ENCODE data around the gene EHBP1L1.

EHBP1L1 gene
- 154 to 238 reads per million in 2 donors for total RNA-seq

DNA sequence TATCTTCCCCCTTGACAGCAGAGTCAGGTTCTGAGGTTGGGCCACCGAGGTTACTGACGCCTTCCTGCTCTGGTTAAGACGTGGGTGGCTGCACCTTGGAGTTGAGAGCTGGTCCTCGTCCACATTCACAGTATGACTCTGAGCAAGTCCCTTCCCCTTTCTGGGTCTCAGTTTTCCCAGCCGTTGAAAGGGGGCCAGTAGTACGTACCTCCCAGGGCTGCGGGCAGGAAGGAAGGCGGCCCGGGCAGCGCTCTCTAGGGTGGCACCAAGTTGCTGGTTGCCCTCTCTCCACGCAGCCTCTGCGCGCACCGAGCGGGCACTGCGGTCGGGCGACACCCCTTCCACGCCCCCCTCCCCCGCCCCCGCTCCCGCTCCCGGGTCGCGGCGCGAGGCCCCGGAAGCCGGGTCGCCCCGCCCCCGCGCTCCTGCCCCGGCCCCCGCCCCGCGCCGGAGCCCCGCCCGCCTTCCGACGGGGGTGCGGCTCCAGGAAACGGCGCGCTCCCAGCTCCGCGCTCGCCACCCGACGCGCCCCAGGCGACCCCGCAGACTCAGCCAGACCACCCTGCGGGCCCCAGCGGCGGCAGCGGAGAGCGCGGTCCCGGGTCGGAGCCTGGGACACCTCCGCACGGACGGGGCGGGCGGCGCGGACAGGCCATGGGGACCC is at the start of gene EHBP1L1:
TSS of gene EHBP1L1 (plus strand) at position 486 of the 664 bp plus-strand sequence. CDS start 250 bp downstream, outside the sequence.
- peak; percentile 78 for DNase-seq

DNA sequence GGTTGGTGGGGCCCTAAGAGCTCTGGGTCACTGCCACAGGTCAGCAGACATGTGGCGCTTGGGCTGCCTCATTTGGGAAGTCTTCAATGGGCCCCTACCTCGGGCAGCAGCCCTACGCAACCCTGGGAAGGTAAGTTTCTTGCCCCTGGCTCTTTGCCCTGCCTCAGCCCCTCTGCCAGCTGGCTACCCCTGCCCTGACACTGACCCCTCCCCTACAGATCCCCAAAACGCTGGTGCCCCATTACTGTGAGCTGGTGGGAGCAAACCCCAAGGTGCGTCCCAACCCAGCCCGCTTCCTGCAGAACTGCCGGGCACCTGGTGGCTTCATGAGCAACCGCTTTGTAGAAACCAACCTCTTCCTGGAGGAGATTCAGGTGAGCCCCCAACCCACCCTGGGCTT is 49.1 kb upstream of the EHBP1L1 start:
- no peak for DNase-seq

DNA sequence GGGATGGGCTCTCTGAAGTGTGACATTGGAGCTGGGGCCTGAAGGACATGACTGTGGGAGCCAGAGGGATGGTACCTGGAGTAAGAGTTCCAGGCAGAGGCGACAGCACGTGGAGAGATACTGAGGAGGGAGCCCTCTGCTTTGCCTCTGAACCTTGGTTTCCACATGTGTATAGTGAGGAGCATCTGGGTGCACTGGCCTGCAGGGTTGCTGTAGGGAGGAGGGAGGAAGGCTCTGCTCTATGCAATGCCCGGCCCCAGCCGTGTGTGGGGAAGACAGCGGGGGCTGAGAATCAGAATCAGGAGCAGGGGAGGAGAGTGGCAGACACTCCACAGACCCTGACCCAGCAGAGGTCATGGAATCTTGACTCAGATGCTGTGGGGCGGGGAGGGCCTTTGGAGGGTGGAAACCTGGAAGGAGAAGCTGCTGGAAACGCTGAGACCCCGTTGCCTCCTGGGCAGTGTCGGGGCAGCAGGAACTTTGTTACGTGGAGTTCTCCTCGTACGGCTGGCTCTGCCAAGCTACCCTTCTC is 47.0 kb upstream of the EHBP1L1 start:
- DNase-seq: no peak

DNA sequence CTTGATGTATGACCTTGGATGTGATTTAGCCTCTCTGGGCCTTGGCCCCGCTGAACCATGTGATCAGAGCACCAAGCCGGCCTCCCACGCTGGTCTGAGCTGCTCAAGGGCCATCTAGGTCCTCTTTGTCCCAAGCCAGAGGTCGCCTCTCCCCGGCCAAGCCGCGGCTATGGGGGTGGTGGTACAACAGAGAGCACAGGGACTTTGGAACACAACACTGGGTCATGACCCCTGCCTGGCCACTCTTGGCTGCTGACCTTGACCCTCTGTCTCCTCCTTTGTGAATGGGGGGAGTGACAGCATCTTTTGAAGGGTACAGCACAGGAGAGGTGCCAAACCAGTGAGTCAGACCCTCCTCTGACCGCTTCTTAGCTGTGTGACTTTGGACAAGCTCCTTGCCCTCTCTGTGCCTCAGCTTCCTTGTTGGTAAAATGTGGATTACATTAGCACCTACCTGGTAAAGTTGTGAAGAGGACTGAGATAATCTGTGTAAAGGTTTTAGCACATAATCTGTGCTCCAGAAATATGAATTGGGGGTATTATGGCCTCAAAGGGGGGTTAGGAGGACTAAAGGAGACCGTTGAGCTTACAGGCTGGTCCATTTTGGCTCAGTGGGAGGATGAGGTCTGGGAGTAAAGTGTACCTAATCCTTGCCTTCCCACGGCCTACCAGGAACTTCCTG is 46.2 kb upstream of the EHBP1L1 start:
- no peak for DNase-seq

DNA sequence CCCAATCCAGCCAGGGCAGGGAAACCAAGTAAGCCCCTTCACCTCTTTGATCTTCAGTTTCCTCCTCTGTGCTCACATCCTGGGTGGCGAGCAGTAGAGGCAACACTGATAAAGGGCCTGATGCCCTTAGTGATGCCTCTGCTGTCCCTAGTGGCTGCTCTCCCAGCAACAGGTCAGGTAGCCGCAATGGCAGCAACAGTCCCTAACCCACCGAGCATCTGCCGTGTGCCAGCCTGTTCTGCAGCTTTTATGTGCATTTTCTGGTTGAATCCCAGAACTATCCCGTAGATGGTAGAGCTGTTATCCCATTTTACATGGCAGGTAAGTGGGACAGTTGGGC is 45.7 kb upstream of the EHBP1L1 start:
- no peak for DNase-seq

DNA sequence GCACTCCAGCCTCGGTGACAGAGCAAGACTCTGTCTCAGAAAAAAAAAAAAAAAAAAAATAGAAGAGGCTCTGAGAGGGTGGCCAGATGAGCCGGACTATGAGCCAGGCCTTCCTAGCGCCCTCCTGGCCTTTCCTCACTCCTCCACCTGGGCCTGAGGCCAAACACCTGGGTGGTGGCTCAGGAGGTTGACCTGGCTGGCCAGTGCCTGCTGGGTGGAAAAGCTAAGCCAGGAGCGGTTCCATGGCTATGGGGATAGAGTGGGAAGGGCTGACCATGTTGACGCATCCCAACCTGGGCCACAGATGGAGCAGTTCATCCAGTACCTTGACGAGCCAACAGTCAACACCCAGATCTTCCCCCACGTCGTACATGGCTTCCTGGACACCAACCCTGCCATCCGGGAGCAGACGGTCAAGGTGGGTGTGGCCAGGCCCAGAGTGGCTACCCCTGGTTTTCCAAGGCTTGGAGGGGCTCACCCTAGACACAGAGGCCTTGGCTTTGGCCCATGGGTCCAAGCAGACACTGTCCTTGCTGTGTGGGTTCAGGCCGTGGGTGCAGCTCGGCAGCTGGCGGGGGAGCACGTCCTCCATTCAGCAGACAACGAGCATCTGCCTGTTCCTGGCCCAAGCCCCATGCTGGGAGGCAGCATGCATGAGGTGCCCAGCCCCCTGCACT is 43.3 kb upstream of the EHBP1L1 start:
- DNase-seq: no peak

DNA sequence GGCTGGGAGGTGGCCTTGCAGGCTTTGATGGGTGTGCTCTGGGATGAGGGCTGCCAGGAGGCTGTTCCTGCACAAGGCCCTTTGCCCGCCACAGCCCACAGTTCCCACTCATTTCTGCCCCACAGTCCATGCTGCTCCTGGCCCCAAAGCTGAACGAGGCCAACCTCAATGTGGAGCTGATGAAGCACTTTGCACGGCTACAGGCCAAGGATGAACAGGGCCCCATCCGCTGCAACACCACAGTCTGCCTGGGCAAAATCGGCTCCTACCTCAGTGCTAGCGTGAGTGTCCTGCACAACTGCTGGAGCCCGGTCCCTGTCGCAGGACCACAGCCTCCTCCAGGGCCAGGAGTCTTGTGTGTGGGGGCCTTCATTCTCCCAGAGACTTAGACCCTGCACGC is 40.8 kb upstream of the EHBP1L1 start:
- no peak for DNase-seq

DNA sequence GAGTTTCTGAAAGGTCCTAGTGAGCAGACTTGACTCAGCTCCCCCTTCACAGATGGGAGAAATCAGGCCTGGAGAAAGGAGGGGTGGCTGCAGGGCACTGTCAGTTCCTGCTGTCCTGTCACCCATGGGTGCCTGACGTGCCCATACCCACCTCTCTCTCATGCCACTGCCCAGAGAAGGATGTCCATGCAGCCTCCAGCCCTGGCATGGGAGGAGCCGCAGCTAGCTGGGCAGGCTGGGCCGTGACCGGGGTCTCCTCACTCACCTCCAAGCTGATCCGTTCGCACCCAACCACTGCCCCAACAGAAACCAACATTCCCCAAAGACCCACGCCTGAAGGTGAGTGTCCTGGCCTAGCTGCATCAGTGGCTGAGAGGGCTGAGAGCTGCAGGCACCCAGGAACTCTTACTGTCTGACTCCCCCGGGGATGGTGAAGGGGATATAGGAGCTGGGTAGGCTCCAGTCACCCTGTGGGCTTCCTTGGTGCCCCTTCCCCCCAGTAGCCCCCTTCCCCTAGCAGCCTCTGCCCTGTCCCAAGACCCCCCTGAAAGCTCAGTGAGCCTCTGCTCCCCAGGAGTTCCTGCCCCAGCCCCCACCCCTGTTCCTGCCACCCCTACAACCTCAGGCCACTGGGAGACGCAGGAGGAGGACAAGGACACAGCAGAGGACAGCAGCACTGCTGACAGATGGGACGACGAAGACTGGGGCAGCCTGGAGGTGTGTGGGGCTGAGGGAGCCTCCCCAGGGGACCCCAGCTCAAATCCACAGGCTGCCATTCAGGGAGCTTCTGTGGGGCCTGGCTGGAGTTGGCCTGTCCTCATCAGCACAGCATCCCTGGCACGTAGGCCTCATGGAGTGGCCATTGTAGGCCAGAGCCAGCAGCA is 39.2 kb upstream of the EHBP1L1 start:
- no peak for DNase-seq

DNA sequence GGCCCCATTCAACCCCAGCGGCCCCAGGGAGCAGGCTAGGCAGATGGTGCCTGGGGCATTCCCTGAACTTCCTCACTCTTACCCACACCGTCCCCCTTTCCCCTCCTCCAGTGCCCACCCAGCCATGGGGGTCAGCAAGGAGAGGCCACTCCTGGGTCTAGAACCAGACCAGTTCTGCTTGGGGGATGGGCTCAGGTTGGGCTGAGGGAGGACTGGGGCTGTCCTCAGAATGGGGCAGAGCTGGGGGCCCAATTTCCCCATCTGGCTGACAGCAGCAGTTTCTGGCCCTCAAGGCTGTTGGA is 38.6 kb upstream of the EHBP1L1 start:
- no peak for DNase-seq

DNA sequence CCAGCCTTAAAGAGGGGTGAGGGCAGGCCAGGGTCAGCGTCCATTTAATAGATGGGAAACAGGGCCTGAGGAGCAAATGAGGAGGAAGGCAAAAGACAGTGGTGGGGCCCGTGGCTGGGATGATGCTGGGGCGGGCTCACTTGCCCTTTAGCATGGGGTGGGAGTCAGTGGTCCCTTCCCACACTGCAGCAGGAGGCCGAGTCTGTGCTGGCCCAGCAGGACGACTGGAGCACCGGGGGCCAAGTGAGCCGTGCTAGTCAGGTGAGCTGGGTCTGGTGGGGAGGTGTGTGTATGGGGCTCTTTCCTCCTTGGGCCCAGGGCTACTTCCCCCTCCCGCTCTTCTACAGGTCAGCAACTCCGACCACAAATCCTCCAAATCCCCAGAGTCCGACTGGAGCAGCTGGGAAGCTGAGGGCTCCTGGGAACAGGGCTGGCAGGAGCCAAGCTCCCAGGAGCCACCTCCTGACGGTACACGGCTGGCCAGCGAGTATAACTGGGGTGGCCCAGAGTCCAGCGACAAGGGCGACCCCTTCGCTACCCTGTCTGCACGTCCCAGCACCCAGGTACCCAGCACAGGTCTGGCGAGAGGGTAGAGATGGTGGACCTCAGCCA is 38.1 kb upstream of the EHBP1L1 start:
- no peak for DNase-seq

DNA sequence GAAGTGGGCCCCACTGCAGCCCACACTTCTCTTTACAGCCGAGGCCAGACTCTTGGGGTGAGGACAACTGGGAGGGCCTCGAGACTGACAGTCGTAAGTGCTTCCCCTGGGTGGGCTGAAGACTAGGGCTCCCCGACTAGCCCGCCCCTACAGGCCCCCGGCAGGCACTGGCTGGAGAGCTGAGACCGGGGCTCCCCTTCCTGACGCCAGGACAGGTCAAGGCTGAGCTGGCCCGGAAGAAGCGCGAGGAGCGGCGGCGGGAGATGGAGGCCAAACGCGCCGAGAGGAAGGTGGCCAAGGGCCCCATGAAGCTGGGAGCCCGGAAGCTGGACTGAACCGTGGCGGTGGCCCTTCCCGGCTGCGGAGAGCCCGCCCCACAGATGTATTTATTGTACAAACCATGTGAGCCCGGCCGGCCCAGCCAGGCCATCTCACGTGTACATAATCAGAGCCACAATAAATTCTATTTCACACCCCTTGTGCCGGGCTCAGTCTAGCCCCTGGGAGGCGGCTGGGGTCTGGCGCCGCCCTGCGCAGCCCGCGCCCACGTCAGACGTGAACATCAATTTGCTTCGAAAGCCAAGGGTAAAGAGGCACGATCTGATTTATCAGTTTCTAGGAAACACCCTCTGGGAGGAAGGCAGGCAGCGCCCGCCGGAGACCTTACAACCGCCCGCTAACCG is 37.5 kb upstream of the EHBP1L1 start:
- no peak for DNase-seq

DNA sequence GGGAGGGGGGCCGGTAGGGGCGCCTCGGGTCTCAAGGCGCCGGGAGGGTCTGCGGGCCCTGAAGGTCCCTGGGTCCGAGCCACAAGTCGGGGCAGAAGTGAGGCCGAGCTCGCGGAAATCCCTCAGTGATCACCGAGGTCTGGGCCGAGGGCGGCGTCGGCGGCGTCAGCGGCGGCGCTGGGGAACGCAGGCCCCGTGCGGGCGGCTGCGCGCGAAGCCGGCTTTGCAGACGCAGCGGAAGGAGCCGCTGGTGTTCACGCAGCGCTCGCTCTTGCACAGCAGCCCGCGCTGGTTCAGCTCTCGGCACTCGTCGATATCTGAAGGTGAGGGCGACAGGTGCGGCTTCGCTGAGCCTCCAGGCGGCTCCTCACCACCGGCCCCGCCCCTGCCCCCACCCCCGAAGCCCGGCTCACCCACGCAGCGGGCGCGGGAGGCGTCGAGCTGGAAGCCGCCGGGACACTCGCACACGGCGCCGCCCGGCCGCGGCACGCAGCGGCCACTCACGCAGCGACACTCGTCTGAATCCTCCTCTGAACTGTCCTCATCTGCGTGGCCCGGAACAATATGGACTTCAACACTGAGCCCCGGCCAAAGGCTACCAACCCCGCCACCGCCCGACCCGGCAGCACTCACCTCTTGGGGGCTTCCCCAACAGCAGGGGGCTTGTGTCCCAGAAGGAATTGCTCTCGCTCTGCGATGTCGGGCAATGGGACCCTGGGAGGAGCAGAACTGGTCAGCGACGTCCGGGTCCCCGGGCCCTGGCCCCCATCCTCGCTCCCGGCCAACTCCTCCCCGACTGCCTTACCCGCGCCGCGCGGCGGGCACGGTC is 36.7 kb upstream of the EHBP1L1 start:
- no peak for DNase-seq

DNA sequence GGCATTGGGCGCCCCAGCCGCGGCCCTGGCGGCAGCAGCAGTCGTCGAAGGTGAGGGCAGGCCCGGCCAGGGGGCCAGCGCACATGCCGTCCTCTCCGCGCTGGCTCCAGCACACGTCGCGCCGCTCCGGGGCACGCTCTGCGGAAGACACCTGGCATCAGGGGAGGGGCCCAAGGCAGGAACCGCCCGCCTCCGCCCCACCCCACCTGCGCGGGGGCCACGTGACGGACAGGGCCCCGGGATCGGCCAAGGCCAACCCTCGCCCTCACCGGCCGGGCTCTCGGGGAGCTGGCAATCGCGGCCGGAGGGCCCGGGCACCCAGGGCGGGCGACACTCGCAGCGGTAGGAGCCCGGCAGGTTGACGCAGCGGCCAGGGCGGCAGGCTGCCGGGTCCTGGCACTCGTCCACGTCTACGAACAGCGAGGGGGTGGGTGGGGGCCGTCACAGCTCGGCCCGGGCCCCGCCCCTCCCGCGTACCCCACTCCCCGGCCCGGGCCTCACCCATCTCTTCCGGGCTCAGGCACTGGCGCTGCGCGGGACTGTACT is 36.0 kb upstream of the EHBP1L1 start:
- DNase-seq: no peak

DNA sequence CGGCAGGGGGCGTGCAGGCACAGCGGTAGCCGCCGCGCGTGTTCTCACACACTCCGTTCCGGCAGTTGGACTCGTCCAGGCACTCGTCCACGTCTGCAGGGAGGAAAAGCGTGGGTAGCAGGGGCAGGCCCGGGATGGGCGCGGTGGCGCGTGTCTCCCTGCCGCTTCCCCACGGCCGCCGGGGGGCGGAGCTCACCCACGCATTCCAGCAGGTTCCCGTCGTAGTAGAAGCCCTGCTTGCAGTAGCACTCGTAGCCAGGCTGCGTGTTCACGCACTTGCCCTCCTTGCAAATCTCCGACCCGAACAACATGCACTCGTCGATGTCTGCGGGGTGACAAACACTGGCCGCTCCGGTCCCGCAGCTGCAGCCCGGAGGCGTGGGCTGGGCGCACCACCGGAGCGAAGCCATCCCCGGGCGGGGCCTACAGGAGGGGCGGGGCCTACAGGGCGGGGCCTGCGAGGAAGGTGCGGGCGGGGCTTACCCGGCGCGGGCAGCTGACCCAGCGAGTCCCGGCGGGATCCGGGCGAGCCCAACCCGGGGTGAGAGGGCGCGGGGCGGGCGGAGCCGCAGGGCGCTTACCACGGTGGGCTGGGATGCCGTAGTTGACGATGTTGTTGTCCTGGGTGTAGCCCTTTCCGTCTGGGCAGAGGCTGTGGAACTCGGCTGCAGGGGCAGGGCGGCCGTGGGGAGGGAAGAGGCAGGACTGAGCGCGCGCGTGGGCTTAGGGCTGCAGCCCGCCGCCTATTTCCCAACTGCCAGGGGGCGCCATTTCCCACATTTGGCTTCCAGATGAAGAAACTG is 35.4 kb upstream of the EHBP1L1 start:
- DNase-seq: peak; percentile 87

DNA sequence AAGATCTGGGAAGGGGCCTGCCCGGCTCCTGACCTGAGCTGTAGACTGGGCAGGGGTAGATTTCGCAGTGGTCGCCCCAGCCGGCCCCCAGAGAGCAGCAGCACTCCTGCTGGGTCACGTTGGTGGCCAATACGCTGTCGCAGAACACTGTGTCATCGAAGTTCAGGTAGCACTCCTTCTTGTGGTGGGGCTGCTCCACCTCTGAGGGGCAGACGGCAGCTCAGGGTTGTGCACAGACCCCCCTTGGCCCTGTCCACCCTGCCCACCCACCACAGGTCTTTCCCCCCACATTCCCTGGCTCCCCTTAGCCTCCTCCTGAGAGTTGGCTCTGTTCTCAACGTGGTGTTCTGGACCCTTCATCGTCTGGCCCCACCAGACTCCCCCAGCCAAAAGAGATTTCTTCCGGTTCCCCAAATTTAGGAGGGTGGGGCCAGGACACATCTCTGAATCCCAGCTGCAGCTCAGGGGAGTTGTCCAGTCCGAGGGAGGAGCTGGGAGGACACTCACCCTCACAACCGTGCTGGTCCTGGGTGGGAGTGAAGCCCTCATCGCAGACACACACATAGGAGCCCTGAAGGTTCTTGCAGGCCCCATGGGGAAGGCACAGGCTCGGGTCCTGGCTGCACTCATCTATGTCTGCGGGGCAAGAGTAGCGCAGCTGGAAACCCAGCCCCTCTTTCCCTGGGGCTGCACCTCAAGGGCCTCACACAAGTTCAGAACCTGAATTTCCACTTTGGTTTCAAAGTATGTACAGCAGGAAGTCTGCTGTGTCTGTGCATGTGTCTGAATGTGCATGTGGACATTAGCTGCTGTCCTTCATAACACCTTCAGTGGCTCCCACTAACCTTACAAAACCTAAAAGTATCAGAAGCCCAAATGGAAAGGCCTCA is 34.5 kb upstream of the EHBP1L1 start:
- no peak for DNase-seq

DNA sequence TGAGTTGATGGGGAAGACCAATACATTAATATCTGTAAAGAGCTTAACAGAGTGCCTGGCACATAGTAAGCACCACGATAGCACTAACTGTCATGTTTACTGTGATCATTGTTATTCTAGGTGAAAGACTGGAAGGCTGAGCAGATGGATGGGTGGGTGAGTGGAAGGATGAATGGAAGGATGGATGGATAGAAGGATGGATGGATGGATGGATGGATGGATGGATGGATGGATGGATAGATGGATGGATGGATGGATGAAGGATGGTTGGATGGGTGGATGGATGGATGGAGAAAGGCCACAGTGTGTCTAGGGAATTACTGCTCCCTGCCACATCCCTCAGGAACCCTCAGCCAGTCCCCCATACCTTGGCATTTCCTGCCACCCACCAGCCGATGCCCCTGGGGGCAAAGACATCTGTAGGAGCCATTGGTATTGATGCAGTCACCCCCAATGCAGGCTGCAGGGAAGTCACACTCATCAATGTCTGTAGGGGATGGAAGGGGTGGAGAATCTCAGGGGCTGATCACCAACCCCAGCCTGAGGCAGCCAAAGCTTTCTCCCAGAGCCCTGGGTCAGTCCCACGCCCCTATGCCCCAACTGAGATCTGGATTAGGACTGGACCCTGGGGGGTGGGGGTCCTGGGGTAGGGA is 33.0 kb upstream of the EHBP1L1 start:
- no peak for DNase-seq

DNA sequence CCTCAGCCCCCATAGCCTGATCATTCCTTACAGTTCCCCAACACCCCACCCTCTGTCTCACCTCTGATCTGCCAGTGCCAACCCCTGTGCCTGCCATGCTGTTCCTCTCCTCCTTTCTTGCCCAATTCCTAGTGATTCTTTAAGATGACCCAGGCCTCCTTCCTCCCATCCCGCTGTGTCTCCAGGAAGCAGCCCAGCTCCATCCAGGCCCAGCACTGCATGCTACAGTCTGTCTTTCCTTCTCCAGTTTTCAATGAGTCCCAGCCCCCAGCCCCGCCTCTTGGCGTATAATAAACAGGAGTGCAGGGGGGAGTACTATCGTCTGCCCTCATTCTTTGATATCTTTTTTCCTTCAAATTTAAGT is 30.0 kb upstream of the EHBP1L1 start:
- no peak for DNase-seq

DNA sequence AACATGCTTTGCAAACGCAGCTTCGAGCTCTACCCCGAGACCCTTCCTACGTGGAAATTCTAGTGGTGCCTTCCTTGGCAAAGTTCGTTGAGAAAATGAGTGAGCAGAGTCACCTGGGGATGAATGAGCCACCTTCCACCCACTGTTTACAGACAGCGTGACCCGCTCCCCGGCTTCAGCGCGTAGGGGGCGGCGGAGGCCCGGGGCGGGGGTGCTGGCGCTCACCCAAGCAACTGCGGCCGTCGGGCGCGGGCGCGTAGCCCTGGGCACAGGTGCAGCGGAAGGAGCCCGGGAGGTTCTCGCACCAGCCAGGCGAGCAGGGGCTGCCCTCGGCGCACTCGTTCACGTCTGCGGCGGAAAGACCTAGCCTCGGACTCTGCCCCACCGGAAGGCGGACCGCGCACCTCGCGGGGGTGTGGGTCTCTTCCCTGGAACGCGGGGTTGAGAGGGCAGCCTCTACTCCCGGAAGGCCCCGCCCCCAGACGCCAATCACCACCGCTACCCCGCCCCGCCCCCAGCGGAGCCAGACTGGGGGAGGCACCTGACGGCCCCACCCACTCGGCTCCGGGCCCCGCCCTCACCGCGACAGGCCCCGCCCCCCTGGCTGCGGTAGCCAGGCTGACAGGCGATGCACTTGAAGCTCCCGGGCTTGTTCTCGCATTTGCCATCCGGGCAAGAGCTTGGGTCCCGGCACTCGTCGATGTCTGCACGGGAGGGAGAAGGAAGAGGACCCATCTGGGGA is 29.5 kb upstream of the EHBP1L1 start:
- peak; percentile 100 for DNase-seq

All from T-helper 9 cell (primary cell).